ENCODE results near the gene RIBC2. TPM values are rescaled to one million over a fixed set of nuclear protein-coding genes. Genes with fewer than 3 reads are reported as not detected.

Gene RIBC2
- total RNA-seq, 1 donor from 2014 or later = 0.69 TPM

- no peak for TF ChIP-seq CTCF (conservative IDR thresholded peaks at IDR 0.05; ENCODE audit: low read depth, low read length)
- H3K4me3 ChIP-seq (ENCODE audit: low read depth, low read length) = no peak overlapping the region
- DNase-seq (ENCODE audit: low read depth) = no peak
These were observed 4.7 kb downstream of the RIBC2 start for GRCh38 chr22:45418056-45418769.

GRCh38 chr22:45418770-45419138 lies 5.3 kb downstream of the RIBC2 start:
- no peak for DNase-seq (ENCODE audit: low read depth)
- TF ChIP-seq CTCF (conservative IDR thresholded peaks at IDR 0.05; ENCODE audit: low read depth, low read length) = no peak
- no peak overlapping the region for H3K4me3 ChIP-seq (ENCODE audit: low read depth, low read length)

GRCh38 chr22:45420011-45420410 lies 6.5 kb downstream of the RIBC2 start:
- no peak for TF ChIP-seq CTCF (conservative IDR thresholded peaks at IDR 0.05; ENCODE audit: low read depth, low read length)
- no peak for DNase-seq (ENCODE audit: low read depth)
- H3K4me3 ChIP-seq (ENCODE audit: low read depth, low read length) = no peak overlapping the region

- DNase-seq (ENCODE audit: low read depth) = no peak
- H3K4me3 ChIP-seq (ENCODE audit: low read depth, low read length) = no peak overlapping the region
- no peak for TF ChIP-seq CTCF (conservative IDR thresholded peaks at IDR 0.05; ENCODE audit: low read depth, low read length)
These were observed 7.0 kb downstream of the RIBC2 start for GRCh38 chr22:45420539-45420938.

- no peak for TF ChIP-seq CTCF (conservative IDR thresholded peaks at IDR 0.05; ENCODE audit: low read depth, low read length)
- no peak for DNase-seq (ENCODE audit: low read depth)
- no peak overlapping the region for H3K4me3 ChIP-seq (ENCODE audit: low read depth, low read length)
These were observed 8.0 kb downstream of the RIBC2 start for GRCh38 chr22:45421349-45422055.

GRCh38 chr22:45422237-45422983 lies 8.9 kb downstream of the RIBC2 start:
- no peak overlapping the region for H3K4me3 ChIP-seq (ENCODE audit: low read depth, low read length)
- no peak for TF ChIP-seq CTCF (conservative IDR thresholded peaks at IDR 0.05; ENCODE audit: low read depth, low read length)
- no peak for DNase-seq (ENCODE audit: low read depth)

All from epithelial cell of proximal tubule (primary cell).